M059J (cell line): Measurements from ENCODE around the gene CLDN14. TPM values are rescaled to one million over a fixed set of nuclear protein-coding genes. Genes with fewer than 3 reads are reported as not detected.
"Not testable (repeated sequence)": the region's sequence is repeated elsewhere in the genome, so short reads cannot be mapped to it uniquely, and the experiment has no call there.

Experiments used
- DNase-seq: peaks from one replicate; pipeline ENCODE4 v3.0.0-alpha.2; 2012; ENCODE audit warnings: low read depth
- total RNA-seq: library from RNA; depleted of rRNA; stranded (reverse); fragments of >200 nt; shearing (Covaris generic); gene quantifications from 2 replicates; pipeline ENCODE4 v1.2.3, GENCODE V29; 2014

The CLDN14 gene
- total RNA-seq, 1 experiment from 2014 or later, result not detected

- no peak for DNase-seq
Measured at GRCh38 chr21:36501589-36501892, 21.6 kb upstream of the CLDN14 start.

GRCh38 chr21:36499578-36500471, 19.9 kb upstream of the CLDN14 start:
- DNase-seq, result peak; percentile 38

- DNase-seq, result no peak
Measured at GRCh38 chr21:36494557-36494956, 14.6 kb upstream of the CLDN14 start.

- no peak for DNase-seq
Measured at GRCh38 chr21:36491209-36491910, 11.4 kb upstream of the CLDN14 start.

- DNase-seq, result no peak
Measured at GRCh38 chr21:36489776-36490165, 9.8 kb upstream of the CLDN14 start.

- no peak for DNase-seq
Measured at GRCh38 chr21:36489103-36489775, 9.3 kb upstream of the CLDN14 start.

- peak; percentile 54 for DNase-seq
Measured at GRCh38 chr21:36487641-36488307, 7.9 kb upstream of the CLDN14 start.

GRCh38 chr21:36486246-36486645, 6.3 kb upstream of the CLDN14 start:
- DNase-seq, result no peak

GRCh38 chr21:36485476-36485875, 5.6 kb upstream of the CLDN14 start:
- no peak for DNase-seq

GRCh38 chr21:36483095-36483494, 3.2 kb upstream of the CLDN14 start:
- DNase-seq, result no peak

- DNase-seq, result no peak
Measured at GRCh38 chr21:36482673-36483072, 2.8 kb upstream of the CLDN14 start.

GRCh38 chr21:36482181-36482580, 2.3 kb upstream of the CLDN14 start:
- DNase-seq, result no peak

- DNase-seq, result no peak
Measured at GRCh38 chr21:36481639-36482038, 1.7 kb upstream of the CLDN14 start.

- DNase-seq, result no peak
Measured at GRCh38 chr21:36480618-36481017, 696 bp upstream of the CLDN14 start.

GRCh38 chr21:36478941-36479340, 981 bp downstream of the CLDN14 start:
- DNase-seq, result peak; percentile 26

- peak; percentile 93 for DNase-seq
Measured at GRCh38 chr21:36478207-36478701, 1.7 kb downstream of the CLDN14 start.

GRCh38 chr21:36477559-36477958, 2.4 kb downstream of the CLDN14 start:
- no peak for DNase-seq

GRCh38 chr21:36477001-36477400, 2.9 kb downstream of the CLDN14 start:
- no peak for DNase-seq

GRCh38 chr21:36476541-36476940, 3.4 kb downstream of the CLDN14 start:
- DNase-seq, result not testable (repeated sequence)

GRCh38 chr21:36474591-36474990, 5.3 kb downstream of the CLDN14 start:
- no peak for DNase-seq

GRCh38 chr21:36473203-36473602, 6.7 kb downstream of the CLDN14 start:
- no peak for DNase-seq

- no peak for DNase-seq
Measured at GRCh38 chr21:36472377-36472776, 7.5 kb downstream of the CLDN14 start.
